ENCODE measurements around the gene CDK5RAP3.
"Not testable (repeated sequence)": the region's sequence is repeated elsewhere in the genome, so short reads cannot be mapped to it uniquely, and the experiment has no call there.

DNA sequence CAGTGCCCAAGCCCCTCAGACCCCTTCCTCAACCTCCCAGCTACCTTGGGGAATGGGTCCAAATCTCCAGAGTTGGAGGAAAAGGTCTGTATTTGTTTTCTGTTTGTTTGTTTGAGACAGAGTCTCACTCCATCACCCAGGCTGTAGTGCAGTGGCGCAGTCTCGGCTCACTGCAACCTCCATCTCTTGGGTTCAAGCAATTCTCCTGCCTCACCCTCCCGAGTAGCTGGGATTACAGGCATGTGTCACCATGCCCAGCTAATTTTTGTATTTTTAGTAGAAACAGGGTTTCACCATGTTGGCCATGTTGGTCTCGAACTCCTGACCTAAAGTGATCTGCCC lies 46.9 kb downstream of the CDK5RAP3 start:
- TF ChIP-seq, protein P1, sequence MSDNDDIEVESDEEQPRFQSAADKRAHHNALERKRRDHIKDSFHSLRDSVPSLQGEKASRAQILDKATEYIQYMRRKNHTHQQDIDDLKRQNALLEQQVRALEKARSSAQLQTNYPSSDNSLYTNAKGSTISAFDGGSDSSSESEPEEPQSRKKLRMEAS (CRISPR knock-in tag; IDR thresholded peaks at IDR 0.05), result not testable (repeated sequence)
- TF ChIP-seq, protein P2, sequence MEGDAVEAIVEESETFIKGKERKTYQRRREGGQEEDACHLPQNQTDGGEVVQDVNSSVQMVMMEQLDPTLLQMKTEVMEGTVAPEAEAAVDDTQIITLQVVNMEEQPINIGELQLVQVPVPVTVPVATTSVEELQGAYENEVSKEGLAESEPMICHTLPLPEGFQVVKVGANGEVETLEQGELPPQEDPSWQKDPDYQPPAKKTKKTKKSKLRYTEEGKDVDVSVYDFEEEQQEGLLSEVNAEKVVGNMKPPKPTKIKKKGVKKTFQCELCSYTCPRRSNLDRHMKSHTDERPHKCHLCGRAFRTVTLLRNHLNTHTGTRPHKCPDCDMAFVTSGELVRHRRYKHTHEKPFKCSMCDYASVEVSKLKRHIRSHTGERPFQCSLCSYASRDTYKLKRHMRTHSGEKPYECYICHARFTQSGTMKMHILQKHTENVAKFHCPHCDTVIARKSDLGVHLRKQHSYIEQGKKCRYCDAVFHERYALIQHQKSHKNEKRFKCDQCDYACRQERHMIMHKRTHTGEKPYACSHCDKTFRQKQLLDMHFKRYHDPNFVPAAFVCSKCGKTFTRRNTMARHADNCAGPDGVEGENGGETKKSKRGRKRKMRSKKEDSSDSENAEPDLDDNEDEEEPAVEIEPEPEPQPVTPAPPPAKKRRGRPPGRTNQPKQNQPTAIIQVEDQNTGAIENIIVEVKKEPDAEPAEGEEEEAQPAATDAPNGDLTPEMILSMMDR (IDR thresholded peaks at IDR 0.05), result not testable (repeated sequence)

Data from WTC11 (cell line).